Left forelimb (tissue), 1 donor: ENCODE measurements around the gene FAM3C.
"Not testable (repeated sequence)": the region's sequence is repeated elsewhere in the genome, so short reads cannot be mapped to it uniquely, and the experiment has no call there.

Source experiments
- DNase-seq: peaks from one replicate; pipeline ENCODE4 v3.0.0-alpha.2; 2018; ENCODE audit warnings: low spot score

FAM3C gene

DNA sequence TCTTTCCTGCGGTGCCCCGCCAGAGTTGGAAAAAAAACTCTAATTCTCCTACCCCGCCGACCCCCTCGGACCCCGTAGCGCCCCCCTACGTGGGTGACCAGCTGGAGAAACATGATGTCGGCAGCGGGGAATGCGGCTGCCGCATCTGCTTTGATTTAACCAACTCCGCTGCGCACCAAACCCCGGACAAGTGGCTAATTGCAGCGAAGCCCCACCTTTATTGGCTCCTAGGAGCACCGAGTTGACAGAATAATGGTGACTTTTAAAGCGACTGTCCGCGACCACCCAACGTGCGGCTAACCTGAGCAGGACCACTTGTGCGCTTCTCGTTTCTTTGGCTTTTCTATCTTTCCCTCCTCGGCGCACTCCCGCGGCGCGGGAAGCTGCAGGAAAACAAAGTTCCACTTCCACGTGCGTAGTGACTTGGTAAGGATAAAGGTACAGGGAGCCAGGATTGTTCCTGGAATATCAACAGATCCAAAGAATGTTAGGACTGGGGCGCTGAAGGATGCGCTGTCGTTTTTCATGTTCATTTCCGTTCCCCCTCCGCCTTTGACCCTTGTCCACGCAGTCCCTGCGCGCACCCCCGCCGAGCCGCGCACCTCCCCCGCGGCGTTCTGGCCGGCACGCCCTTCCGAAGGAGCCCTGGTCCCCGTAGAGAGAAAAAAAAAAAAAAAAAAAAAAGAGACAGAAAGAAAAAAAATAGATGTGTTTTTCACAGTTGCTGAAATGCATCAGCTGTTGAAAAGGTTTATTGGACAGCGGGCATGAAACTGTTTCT is 65.9 kb downstream of the FAM3C start:
- DNase-seq = no peak

DNA sequence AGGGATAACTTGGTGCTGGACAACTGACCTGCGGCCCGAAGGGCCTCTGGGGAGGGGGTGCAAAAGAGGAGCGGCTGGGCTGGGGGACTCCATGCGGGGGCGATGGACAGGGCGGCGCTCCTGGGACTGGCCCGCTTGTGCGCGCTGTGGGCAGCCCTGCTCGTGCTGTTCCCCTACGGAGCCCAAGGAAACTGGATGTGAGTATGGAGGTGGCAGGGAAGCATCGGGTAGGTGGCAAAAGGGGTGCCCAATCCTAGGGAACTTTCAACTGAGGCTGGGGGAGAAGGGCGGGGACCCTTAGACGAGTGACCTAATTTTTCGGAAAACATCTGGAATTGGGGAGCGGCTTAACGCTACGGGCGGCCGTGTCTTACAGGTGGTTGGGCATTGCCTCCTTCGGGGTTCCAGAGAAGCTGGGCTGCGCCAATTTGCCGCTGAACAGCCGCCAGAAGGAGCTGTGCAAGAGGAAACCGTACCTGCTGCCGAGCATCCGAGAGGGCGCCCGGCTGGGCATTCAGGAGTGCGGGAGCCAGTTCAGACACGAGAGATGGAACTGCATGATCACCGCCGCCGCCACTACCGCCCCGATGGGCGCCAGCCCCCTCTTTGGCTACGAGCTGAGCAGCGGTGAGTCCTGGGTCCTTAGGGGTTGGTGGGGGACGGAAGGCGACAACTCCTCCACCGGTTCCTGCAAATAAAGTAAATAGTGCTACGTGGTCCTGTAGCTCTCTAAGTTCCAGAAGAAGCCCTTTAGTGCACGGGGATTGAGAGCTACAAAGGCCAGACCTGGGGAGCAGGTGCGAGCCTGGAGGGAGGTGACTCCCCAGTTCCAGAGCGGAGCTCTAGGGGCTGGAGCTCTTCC is 66.7 kb downstream of the FAM3C start:
- DNase-seq = no peak

- DNase-seq = no peak
Observed at GRCh38 chr7:121328508-121329190, 67.5 kb downstream of the FAM3C start, which contains the start of gene WNT16. Gene WNT16, plus strand, starts transcription at chr7:121329000. Its CDS starts 293 bp downstream, at chr7:121329293.

DNA sequence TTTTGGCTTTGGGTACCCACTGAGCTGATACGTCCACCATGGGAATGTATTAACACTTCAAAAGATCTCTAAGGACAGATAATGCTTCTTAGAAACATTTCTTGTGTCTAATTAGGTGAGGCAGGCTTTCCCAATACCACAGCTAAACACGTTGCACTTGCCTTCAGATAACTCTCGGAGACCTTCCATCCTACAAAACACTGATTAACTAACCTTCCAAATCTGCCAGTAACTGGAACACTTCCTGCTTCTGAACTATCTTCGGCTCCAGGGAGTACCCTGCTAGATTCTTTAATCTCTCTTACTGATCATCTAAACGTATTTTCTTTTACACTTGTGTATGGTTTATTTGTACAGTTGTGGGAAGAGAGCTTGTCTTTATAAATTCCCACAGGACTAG is 68.4 kb downstream of the FAM3C start:
- no peak for DNase-seq

GRCh38 chr7:121323515-121324302 is 72.4 kb downstream of the FAM3C start:
- no peak for DNase-seq

DNA sequence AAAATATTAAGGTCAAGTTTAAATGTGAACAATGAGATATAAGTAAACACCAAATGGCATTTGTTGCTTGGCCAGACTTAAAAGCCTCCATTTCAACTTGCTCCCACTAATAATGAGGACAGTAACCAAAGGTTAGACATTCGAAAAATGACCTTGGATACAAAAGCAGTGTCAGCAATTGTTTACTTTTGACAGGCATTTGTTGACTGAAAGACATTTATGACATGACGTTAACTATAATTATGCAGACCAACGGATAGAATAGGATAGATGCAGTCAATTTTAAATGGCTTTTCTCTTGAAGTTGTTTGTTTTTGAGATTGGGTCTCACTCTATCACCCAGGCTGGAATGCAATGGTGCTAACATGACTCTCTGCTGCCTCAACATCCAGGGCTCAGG is 73.6 kb downstream of the FAM3C start:
- no peak for DNase-seq

DNA sequence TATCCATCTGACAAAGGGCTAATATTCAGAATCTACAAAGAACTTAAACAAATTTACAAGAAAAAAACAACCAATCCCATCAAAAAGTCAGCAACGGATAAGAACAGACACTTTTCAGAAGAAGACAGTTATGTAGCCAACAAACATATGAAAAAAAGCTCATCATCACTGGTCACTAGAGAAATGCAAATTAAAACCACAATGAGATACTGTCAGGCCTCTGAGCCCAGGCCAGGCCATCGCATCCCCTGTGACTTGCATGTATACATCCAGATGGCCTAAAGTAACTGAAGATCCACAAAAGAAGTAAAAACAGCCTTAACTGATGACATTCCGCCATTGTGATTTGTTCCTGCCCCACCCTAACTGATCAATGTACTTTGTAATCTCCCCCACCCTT is 80.9 kb downstream of the FAM3C start:
- not testable (repeated sequence) for DNase-seq

DNA sequence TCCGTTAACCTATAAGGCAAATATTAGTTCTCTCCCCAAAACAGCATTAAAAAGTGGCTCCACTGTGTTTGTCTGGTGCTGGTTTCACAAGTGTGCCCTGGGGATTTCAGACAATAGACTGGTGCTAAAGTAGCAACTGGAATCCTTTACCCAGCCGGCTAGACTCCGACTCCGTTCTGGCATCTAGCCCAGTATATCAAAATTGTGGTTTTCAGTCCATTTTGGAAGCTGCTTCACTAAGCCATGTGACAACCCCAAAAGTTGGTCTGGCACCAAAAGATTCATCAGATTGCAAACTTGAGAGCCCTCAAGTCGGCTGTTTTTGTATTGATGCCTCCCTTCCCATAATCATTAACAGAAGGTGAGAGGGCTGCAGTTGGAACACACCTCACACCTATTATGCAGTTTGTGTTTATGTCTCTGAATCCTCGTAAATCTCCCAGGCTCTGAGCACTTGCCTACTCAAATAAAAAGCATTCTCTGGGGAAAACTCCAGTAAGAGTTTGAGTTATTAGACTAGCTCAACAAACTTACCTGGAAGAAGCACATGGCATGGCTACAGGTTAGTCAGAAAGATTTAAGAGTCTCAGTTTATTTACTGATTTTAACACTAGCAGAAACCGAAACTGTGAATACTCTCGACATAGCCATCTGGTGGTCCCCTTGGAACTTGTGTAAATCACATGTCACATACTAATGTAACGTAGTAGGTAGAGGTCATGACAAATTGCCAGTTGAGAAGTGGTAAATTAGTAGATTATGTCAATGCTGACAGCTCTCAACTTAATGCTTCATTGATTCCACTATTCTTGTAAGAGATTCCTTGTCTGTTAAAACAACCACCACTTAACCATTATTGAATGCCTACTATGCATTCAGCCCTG is 82.1 kb downstream of the FAM3C start:
- no peak for DNase-seq

GRCh38 chr7:121313220-121313792 is 82.8 kb downstream of the FAM3C start:
- no peak for DNase-seq

GRCh38 chr7:121307021-121307574 is 89.0 kb downstream of the FAM3C start:
- DNase-seq = no peak

DNA sequence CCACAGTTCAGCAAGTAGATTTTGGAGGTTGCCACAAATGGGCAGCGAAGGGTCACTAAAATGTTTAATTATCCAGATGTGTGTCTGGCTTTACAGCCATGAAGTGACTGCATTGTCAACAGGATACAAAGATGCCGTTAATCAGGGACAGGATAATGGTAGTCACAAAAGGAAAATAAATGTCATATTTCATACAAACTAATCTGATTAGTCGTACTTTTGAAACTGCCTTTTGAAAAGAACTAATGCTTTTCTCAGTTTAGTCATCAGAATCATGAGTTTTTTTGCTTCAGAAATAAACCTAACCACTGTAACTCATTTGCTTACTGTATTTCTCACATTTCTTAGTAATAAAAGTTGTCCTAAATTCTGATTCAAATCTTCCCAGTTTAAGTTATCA is 89.5 kb downstream of the FAM3C start:
- no peak for DNase-seq

- DNase-seq = no peak
Observed at GRCh38 chr7:121305109-121305508, 91.0 kb downstream of the FAM3C start.

DNA sequence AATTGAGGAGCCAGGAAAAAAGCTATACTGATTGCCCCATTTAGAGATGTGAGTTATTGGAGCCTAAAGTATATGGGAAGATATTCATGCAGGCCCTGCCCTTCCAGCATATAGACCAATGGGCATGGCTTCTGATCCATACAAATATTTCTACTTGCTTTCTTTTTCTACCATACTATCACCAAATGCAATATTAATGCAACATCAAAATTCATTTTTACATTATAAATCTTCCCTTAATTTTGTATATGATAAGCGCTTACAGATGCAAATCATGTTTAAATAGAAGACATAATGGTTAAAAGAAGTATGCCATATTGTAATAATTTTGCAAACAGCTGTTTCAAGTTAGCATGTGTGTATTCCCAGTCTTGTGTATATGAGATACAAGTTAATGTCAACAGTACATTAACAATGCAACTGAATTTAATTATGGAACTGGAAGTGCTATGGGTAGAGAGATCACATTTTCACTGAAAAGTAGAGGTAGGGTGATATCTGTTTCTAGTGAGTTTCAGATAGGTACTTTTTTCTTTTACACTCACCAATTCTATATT is 91.9 kb downstream of the FAM3C start:
- DNase-seq = no peak

GRCh38 chr7:121303422-121304101 is 92.5 kb downstream of the FAM3C start:
- DNase-seq = no peak

- DNase-seq = no peak
Observed at GRCh38 chr7:121302214-121302745, 93.8 kb downstream of the FAM3C start.

- DNase-seq = no peak
Observed at GRCh38 chr7:121301446-121302213, 94.5 kb downstream of the FAM3C start.

GRCh38 chr7:121300685-121301420 is 95.3 kb downstream of the FAM3C start:
- DNase-seq = no peak
